ENCODE data around the gene DAGLA.

DNA sequence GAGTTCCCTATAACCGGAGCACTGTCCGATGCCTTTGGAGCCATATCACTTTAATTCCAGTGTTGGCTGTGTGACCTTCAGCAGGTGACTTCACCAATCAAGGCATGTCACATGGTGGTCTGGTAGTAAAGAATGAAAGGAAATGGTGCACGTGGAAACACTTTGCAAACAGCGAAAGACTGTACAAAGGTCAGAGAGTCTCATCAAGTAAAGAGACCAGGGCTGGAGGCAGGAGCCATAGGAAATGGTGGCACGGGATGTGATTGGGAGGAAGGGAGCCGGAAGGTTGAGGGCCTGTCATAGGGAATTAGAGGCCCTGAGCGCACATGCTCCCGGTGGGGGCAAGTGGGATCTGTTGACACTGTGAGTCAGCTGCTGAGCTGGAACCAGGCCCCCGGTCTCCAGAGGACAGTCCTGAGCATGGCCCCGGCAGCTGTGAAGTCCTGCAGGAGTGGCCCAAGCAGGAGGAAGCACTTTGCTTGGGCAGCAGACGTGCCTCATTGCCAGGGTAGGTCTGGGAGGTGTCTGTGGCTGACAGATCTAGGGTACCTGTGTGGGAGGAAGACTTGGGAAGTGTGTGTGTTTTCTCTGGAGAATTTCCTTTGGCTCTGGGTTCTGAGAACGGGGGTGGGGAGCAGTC is 2.0 kb downstream of the DAGLA start:
- no peak for TF ChIP-seq CTCF (IDR thresholded peaks at IDR 0.05; ENCODE audit: insufficient read depth, low read length, poor library complexity, severe bottlenecking)
- no peak for TF ChIP-seq EZH2phosphoT487 (conservative IDR thresholded peaks at IDR 0.05; ENCODE audit: low read length)

Measured in SU-DHL-6 (cell line).